Erythroblast (primary cell): ENCODE results near the gene GAS2.

ENCODE experiments used
- GATA1 ChIP-seq: IDR thresholded peaks from 2 replicates; pipeline ENCODE4 v1.6.1; 2011; ENCODE audit warnings: low read depth, mild to moderate bottlenecking, control low read depth, low read length, moderate library complexity
- POLR2A ChIP-seq: IDR thresholded peaks from 2 replicates; pipeline ENCODE4 v1.6.1; 2011; ENCODE audit warnings: mild to moderate bottlenecking, low read length

- no peak for TF ChIP-seq POLR2A
- no peak for TF ChIP-seq GATA1
These were observed 75.8 kb downstream of the GAS2 start for GRCh38 chr11:22742157-22742613.
